Hepatocyte (in vitro differentiated cells): ENCODE measurements around the gene GCH1. TPM values are rescaled to one million over a fixed set of nuclear protein-coding genes. Genes with fewer than 3 reads are reported as not detected.
"Not testable (repeated sequence)": the region's sequence is repeated elsewhere in the genome, so short reads cannot be mapped to it uniquely, and the experiment has no call there.

ENCODE experiments used
- DNase-seq: peaks from one replicate; pipeline ENCODE4 v3.0.0-alpha.2; 2016; ENCODE audit warnings: low spot score
- H2AFZ ChIP-seq: fragments of 200-600 bp; sonication (generic); 2 replicates; pipeline ENCODE4 v1.6.0; 2016; ENCODE audit warnings: antibody characterized with exemption, mild to moderate bottlenecking
- H3K27ac ChIP-seq: fragments of 200-600 bp; sonication (generic); 2 replicates; pipeline ENCODE4 v1.5.1; 2016; ENCODE audit warnings: mild to moderate bottlenecking
- H3K27me3 ChIP-seq: fragments of 200-600 bp; sonication (generic); 2 replicates; pipeline ENCODE4 v1.6.1; 2016
- H3K36me3 ChIP-seq: fragments of 200-600 bp; sonication (generic); replicated peaks from 2 replicates; pipeline ENCODE4 v1.5.1; 2016; ENCODE audit warnings: low read depth; ENCODE audit not compliant: insufficient read depth
- H3K4me1 ChIP-seq: fragments of 200-600 bp; sonication (generic); 2 replicates; pipeline ENCODE4 v1.5.1; 2016; ENCODE audit warnings: mild to moderate bottlenecking, moderate library complexity; ENCODE audit not compliant: insufficient read depth
- H3K4me2 ChIP-seq: fragments of 200-600 bp; sonication (generic); 2 replicates; pipeline ENCODE4 v1.6.0; 2016
- H3K4me3 ChIP-seq: fragments of 200-600 bp; sonication (generic); 2 replicates; pipeline ENCODE4 v1.5.1; 2016; ENCODE audit warnings: mild to moderate bottlenecking
- H3K79me2 ChIP-seq: fragments of 200-600 bp; sonication (generic); 2 replicates; pipeline ENCODE4 v1.6.0; 2017; ENCODE audit warnings: mild to moderate bottlenecking
- H3K9me2 ChIP-seq: fragments of 200-600 bp; sonication (generic); replicated peaks from 2 replicates; pipeline ENCODE4 v1.6.0; 2017; ENCODE audit warnings: mild to moderate bottlenecking; ENCODE audit not compliant: insufficient read depth
- H3K9me3 ChIP-seq: fragments of 200-600 bp; sonication (generic); 2 replicates; pipeline ENCODE4 v1.5.1; 2016; ENCODE audit warnings: low read depth, mild to moderate bottlenecking
- H4K20me1 ChIP-seq: fragments of 200-600 bp; sonication (generic); 2 replicates; pipeline ENCODE4 v1.6.0; 2016; ENCODE audit warnings: mild to moderate bottlenecking; ENCODE audit not compliant: insufficient read depth, poor library complexity, severe bottlenecking
- CTCF ChIP-seq: fragments of 200-600 bp; sonication (generic); IDR thresholded peaks from 2 replicates; pipeline ENCODE4 v1.5.1; 2016; ENCODE audit warnings: antibody characterized with exemption, mild to moderate bottlenecking; ENCODE audit not compliant: poor library complexity
- EZH2 ChIP-seq: fragments of 200-600 bp; sonication (generic); IDR thresholded peaks from 2 replicates; pipeline ENCODE4 v1.6.1; 2016; ENCODE audit warnings: antibody characterized with exemption, mild to moderate bottlenecking, borderline replicate concordance
- EZH2phosphoT487 ChIP-seq: fragments of 200-600 bp; sonication (generic); IDR thresholded peaks from one replicate; pipeline ENCODE4 v1.6.1; 2018; ENCODE audit warnings: antibody characterized with exemption, mild to moderate bottlenecking, low read depth, moderate library complexity; ENCODE audit not compliant: unreplicated experiment, severe bottlenecking
- WGBS: methylation state at CpG from one replicate; pipeline ENCODE4 v1.1.6; 2016; ENCODE audit warnings: low lambda C conversion rate; ENCODE audit errors: missing lambda C conversion rate; 5-methylcytosine and 5-hydroxymethylcytosine counted together
- polyA plus RNA-seq: library from polyadenylated mRNA; unstranded; fragments of >200 nt; fragmentation: Nextera tagmentation; extraction: Ambion mirVana; gene quantifications from 2 replicates; pipeline ENCODE4 v1.2.1, GENCODE V29; 2016
- total RNA-seq: library from RNA; depleted of rRNA; stranded (reverse); fragments of >200 nt; gene quantifications from 2 replicates; pipeline ENCODE4 v1.2.3, GENCODE V29; 2014

Gene GCH1
- total and polyA plus RNA-seq, 2 experiments from 2014 or later = 19.3 to 29.9 TPM

- Histone ChIP-seq H3K4me2 (no peak overlapping the region), H3K9me2 (no peaks in the 10 kb centered on the region), H3K27ac (no peak overlapping the region), H3K79me2 (no peaks in the 10 kb centered on the region), H2AFZ (no peak overlapping the region), H3K9me3 (no peaks in the 10 kb centered on the region), H4K20me1 (no peaks in the 10 kb centered on the region), H3K4me1 (no peaks in the 10 kb centered on the region), H3K36me3 (no peaks in the 10 kb centered on the region), H3K27me3 (no peaks in the 10 kb centered on the region), H3K4me3 (no peak overlapping the region)
- DNase-seq = no peak
- TF ChIP-seq CTCF = no peak
- TF ChIP-seq EZH2phosphoT487 = no peak
- TF ChIP-seq EZH2 = no peak
- 93% methylated on average over 1 of the region's 1 CpG for WGBS
These were observed 13.5 kb upstream of the GCH1 start for GRCh38 chr14:54916101-54916500.

- H3K9me3 ChIP-seq = no peaks in the 10 kb centered on the region
- no peak overlapping the region for H3K4me3 ChIP-seq
- no peaks in the 10 kb centered on the region for H4K20me1 ChIP-seq
- no peak for TF ChIP-seq CTCF
- TF ChIP-seq EZH2 = no peak
- TF ChIP-seq EZH2phosphoT487 = no peak
- 91% methylated on average over 5 of the region's 5 CpGs for WGBS
- H3K36me3 ChIP-seq = no peaks in the 10 kb centered on the region
- no peaks in the 10 kb centered on the region for H3K9me2 ChIP-seq
- H3K27me3 ChIP-seq = no peaks in the 10 kb centered on the region
- H3K4me2 ChIP-seq = no peak overlapping the region
- H3K27ac ChIP-seq = no peak overlapping the region
- no peaks in the 10 kb centered on the region for H3K4me1 ChIP-seq
- H3K79me2 ChIP-seq = no peaks in the 10 kb centered on the region
- no peak for DNase-seq
- no peak overlapping the region for H2AFZ ChIP-seq
These were observed 7.4 kb upstream of the GCH1 start for GRCh38 chr14:54909817-54910558.

GRCh38 chr14:54908973-54909372 lies 6.3 kb upstream of the GCH1 start:
- H3K4me1 ChIP-seq, H3K4me2 ChIP-seq, DNase-seq, H3K27ac ChIP-seq, H3K9me2 ChIP-seq, H3K9me3 ChIP-seq, H4K20me1 ChIP-seq, H3K27me3 ChIP-seq, H3K36me3 ChIP-seq, H2AFZ ChIP-seq, H3K79me2 ChIP-seq, H3K4me3 ChIP-seq: not testable (repeated sequence)
- WGBS = 86% methylated on average over 4 of the region's 4 CpGs

GRCh38 chr14:54908190-54908589 lies 5.6 kb upstream of the GCH1 start:
- no peaks in the 10 kb centered on the region for H4K20me1 ChIP-seq
- no peaks in the 10 kb centered on the region for H3K36me3 ChIP-seq
- H3K4me2 ChIP-seq = no peak overlapping the region
- H2AFZ ChIP-seq = no peak overlapping the region
- no peaks in the 10 kb centered on the region for H3K9me2 ChIP-seq
- no peak for DNase-seq
- no peaks in the 10 kb centered on the region for H3K27me3 ChIP-seq
- no peak overlapping the region for H3K4me3 ChIP-seq
- H3K4me1 ChIP-seq = no peaks in the 10 kb centered on the region
- no peak overlapping the region for H3K27ac ChIP-seq
- 88% methylated on average over 4 of the region's 4 CpGs for WGBS
- H3K9me3 ChIP-seq = no peaks in the 10 kb centered on the region
- TF ChIP-seq EZH2 = no peak
- no peak for TF ChIP-seq EZH2phosphoT487
- no peak for TF ChIP-seq CTCF
- no peaks in the 10 kb centered on the region for H3K79me2 ChIP-seq
